ENCODE results near the gene REC114. TPM values are rescaled to one million over a fixed set of nuclear protein-coding genes. Genes with fewer than 3 reads are reported as not detected.
"Not testable (repeated sequence)": the region's sequence is repeated elsewhere in the genome, so short reads cannot be mapped to it uniquely, and the experiment has no call there.

Gene REC114
- total RNA-seq, 4 donors from 2014 or later = not detected

- intact Hi-C loops (cut with DNase I; ENCODE audit: low total_unique reads) = no loop called here
- no peak overlapping the region for H3K4me3 ChIP-seq
- no peak for DNase-seq
These were observed 16.5 kb upstream of the REC114 start for GRCh38 chr15:73426323-73426994.

GRCh38 chr15:73431329-73431728 is 11.6 kb upstream of the REC114 start:
- H3K27ac ChIP-seq; H3K36me3 ChIP-seq; intact Hi-C loops (cut with DNase I; ENCODE audit: low total_unique reads); H3K27me3 ChIP-seq; H3K9me3 ChIP-seq; H3K4me1 ChIP-seq; H3K4me3 ChIP-seq; DNase-seq: not testable (repeated sequence)

More at GRCh38 chr15:73426323-73426994, 16.5 kb upstream of the REC114 start:
- Histone ChIP-seq H3K4me1 (no peaks in the 10 kb centered on the region), H3K36me3 (no peaks in the 10 kb centered on the region), H3K27me3 (no peaks in the 10 kb centered on the region), H3K9me3 (no peaks in the 10 kb centered on the region), H3K27ac (no peak overlapping the region)
- TF ChIP-seq CTCF (IDR thresholded peaks at IDR 0.05) (no peak), POLR2A (IDR thresholded peaks at IDR 0.05) (no peak)

- Histone ChIP-seq H3K36me3 (no peaks in the 10 kb centered on the region), H3K9me3 (no peaks in the 10 kb centered on the region), H3K4me3 (no peak overlapping the region), H3K27ac (no peak overlapping the region), H3K27me3 (no peaks in the 10 kb centered on the region), H3K4me1 (no peaks in the 10 kb centered on the region)
- TF ChIP-seq POLR2A (IDR thresholded peaks at IDR 0.05) = no peak
- no peak for TF ChIP-seq CTCF (IDR thresholded peaks at IDR 0.05)
- intact Hi-C loops (cut with DNase I; ENCODE audit: low total_unique reads) = no loop called here
- DNase-seq = no peak
These were observed 9.1 kb upstream of the REC114 start for GRCh38 chr15:73433873-73434272.

GRCh38 chr15:73436613-73437012 is 6.4 kb upstream of the REC114 start:
- Histone ChIP-seq H3K27ac (no peak overlapping the region), H3K9me3 (no peaks in the 10 kb centered on the region), H3K4me3 (no peak overlapping the region), H3K4me1 (no peaks in the 10 kb centered on the region), H3K36me3 (no peaks in the 10 kb centered on the region), H3K27me3 (no peaks in the 10 kb centered on the region)
- DNase-seq = no peak
- intact Hi-C loops (cut with DNase I; ENCODE audit: low total_unique reads) = no loop called here
- no peak for TF ChIP-seq CTCF (IDR thresholded peaks at IDR 0.05)
- TF ChIP-seq POLR2A (IDR thresholded peaks at IDR 0.05) = no peak

GRCh38 chr15:73437543-73438109 is 5.3 kb upstream of the REC114 start:
- TF ChIP-seq POLR2A (IDR thresholded peaks at IDR 0.05) (no peak), CTCF (IDR thresholded peaks at IDR 0.05) (no peak)
- intact Hi-C loops (cut with DNase I; ENCODE audit: low total_unique reads) = no loop called here

More at GRCh38 chr15:73437543-73438109, 5.3 kb upstream of the REC114 start:
- H3K27me3 ChIP-seq = no peaks in the 10 kb centered on the region
- H3K36me3 ChIP-seq = no peaks in the 10 kb centered on the region
- H3K9me3 ChIP-seq = no peaks in the 10 kb centered on the region
- no peak overlapping the region for H3K27ac ChIP-seq
- no peaks in the 10 kb centered on the region for H3K4me1 ChIP-seq
- no peak for DNase-seq
- no peak overlapping the region for H3K4me3 ChIP-seq

All from uterus (tissue), 4 donors.